HepG2 (cell line): ENCODE measurements around the gene PSKH1. TPM values are rescaled to one million over a fixed set of nuclear protein-coding genes. Genes with fewer than 3 reads are reported as not detected.

Experiments
- CSRNP1 ChIP-seq: sonication (generic); formaldehyde crosslinking; IDR thresholded peaks from 2 replicates; pipeline ENCODE4 v1.8.1; 2023; ENCODE audit warnings: mild to moderate bottlenecking, missing genetic modification reagents
- DMAP1 ChIP-seq: IDR thresholded peaks from 2 replicates; pipeline ENCODE4 v1.6.1; 2016
- ELF3 ChIP-seq: IDR thresholded peaks from 2 replicates; pipeline ENCODE4 v1.6.1; 2016; ENCODE audit warnings: missing genetic modification reagents, missing compliant biosample characterization
- FOXA1 ChIP-seq, 2 experiments: fragments of 450-650 bp in 1 of 2; sonication (generic) in 1 of 2; formaldehyde crosslinking in 1 of 2; IDR thresholded peaks; 2 replicates each; pipeline versions ENCODE4 v1.4.0 to v1.6.1; 2016 to 2020; ENCODE audit warnings: missing genetic modification reagents in 1 of 2
- IRF1 ChIP-seq: sonication (generic); formaldehyde crosslinking; IDR thresholded peaks from 2 replicates; pipeline ENCODE4 v1.4.0; 2020; ENCODE audit warnings: low read depth, mild to moderate bottlenecking, missing genetic modification reagents
- MLLT10 ChIP-seq: sonication (generic); formaldehyde crosslinking; IDR thresholded peaks from 2 replicates; pipeline ENCODE4 v1.4.0; 2020; ENCODE audit warnings: missing genetic modification reagents
- MTERF4 ChIP-seq: sonication (generic); formaldehyde crosslinking; IDR thresholded peaks from 2 replicates; pipeline ENCODE4 v1.8.0; 2023; ENCODE audit warnings: mild to moderate bottlenecking, missing genetic modification reagents
- MTF1 ChIP-seq: sonication (generic); formaldehyde crosslinking; IDR thresholded peaks from 2 replicates; pipeline ENCODE4 v1.5.0; 2020; ENCODE audit warnings: missing genetic modification reagents
- MYNN ChIP-seq: sonication (generic); formaldehyde crosslinking; IDR thresholded peaks from 2 replicates; pipeline ENCODE4 v1.4.0; 2020; ENCODE audit warnings: mild to moderate bottlenecking, low read depth, missing genetic modification reagents
- NFIB ChIP-seq: sonication (generic); formaldehyde crosslinking; IDR thresholded peaks from 2 replicates; pipeline ENCODE4 v1.9.0; 2021; ENCODE audit warnings: missing genetic modification reagents, mild to moderate bottlenecking, borderline replicate concordance
- SOX13 ChIP-seq, 3 experiments: fragments of 450-650 bp in 1 of 3; sonication (generic) in 1 of 3; formaldehyde crosslinking in 1 of 3; IDR thresholded peaks in 2 of 3; conservative IDR thresholded peaks in 1 of 3; 2 replicates each; pipeline versions ENCODE4 v1.5.0 to v1.6.1; 2016 to 2020; ENCODE audit warnings: antibody characterized with exemption in 1 of 3, mild to moderate bottlenecking in 1 of 3, missing compliant biosample characterization in 1 of 3, missing genetic modification reagents in 1 of 3, moderate library complexity in 1 of 3
- SP1 ChIP-seq, 2 experiments: fragments of 450-650 bp in 1 of 2; sonication (generic) in 1 of 2; formaldehyde crosslinking in 1 of 2; IDR thresholded peaks; 2 replicates each; pipeline versions ENCODE4 v1.4.0 to v1.6.1; 2016 to 2020; ENCODE audit warnings: missing genetic modification reagents in 1 of 2
- STAG1 ChIP-seq: sonication (generic); formaldehyde crosslinking; IDR thresholded peaks from 2 replicates; pipeline ENCODE4 v1.4.0; 2020; ENCODE audit warnings: missing genetic modification reagents
- ZFP41 ChIP-seq: sonication (generic); formaldehyde crosslinking; IDR thresholded peaks from 2 replicates; pipeline ENCODE4 v1.4.0; 2020; ENCODE audit warnings: mild to moderate bottlenecking, missing genetic modification reagents, borderline replicate concordance
- ZFP82 ChIP-seq: sonication (generic); formaldehyde crosslinking; IDR thresholded peaks from 2 replicates; pipeline ENCODE4 v1.5.1; 2020; ENCODE audit warnings: mild to moderate bottlenecking, missing genetic modification reagents, borderline replicate concordance
- ZNF616 ChIP-seq: sonication (generic); formaldehyde crosslinking; IDR thresholded peaks from 2 replicates; pipeline ENCODE4 v1.5.0; 2020; ENCODE audit warnings: low read depth, mild to moderate bottlenecking, missing genetic modification reagents
- ZNF619 ChIP-seq: sonication (generic); formaldehyde crosslinking; IDR thresholded peaks from 2 replicates; pipeline ENCODE4 v1.4.0; 2020; ENCODE audit warnings: mild to moderate bottlenecking, missing genetic modification reagents
- ZNF687 ChIP-seq: sonication (generic); formaldehyde crosslinking; IDR thresholded peaks from 2 replicates; pipeline ENCODE4 v1.5.1; 2020; ENCODE audit warnings: mild to moderate bottlenecking, missing genetic modification reagents, moderate library complexity
- ZNF773 ChIP-seq: sonication (generic); formaldehyde crosslinking; IDR thresholded peaks from 2 replicates; pipeline ENCODE4 v1.4.0; 2020; ENCODE audit warnings: missing genetic modification reagents, borderline replicate concordance
- ZNF883 ChIP-seq: sonication (generic); formaldehyde crosslinking; IDR thresholded peaks from 2 replicates; pipeline ENCODE4 v1.5.1; 2020; ENCODE audit warnings: mild to moderate bottlenecking, missing genetic modification reagents; ENCODE audit errors: not compliant biosample characterization
- polyA plus RNA-seq, 8 experiments: library from polyadenylated mRNA; depleted of rRNA in 3 of 8; stranded (reverse) in 7 of 8; unstranded in 1 of 8; fragments of >200 nt; fragmentation: Illumina TruSeq in 4 of 8; extraction: Trizol in 4 of 8; gene quantifications; 2 replicates each; pipeline versions ENCODE4 v1.2.1 to v1.2.3, GENCODE V29; 2011 to 2016; ENCODE audit warnings: low read depth in 4 of 8, missing spikeins in 1 of 8, mixed read lengths in 1 of 8; ENCODE audit not compliant: insufficient read depth in 1 of 8
- total RNA-seq, 5 experiments: library from RNA; depleted of rRNA; stranded (reverse); fragments of >200 nt; fragmentation: Illumina TruSeq; extraction: Trizol; gene quantifications; 2 replicates each; pipeline ENCODE4 v1.2.3, GENCODE V29; 2016; ENCODE audit warnings: low read depth in 1 of 5

PSKH1 gene
- total and polyA plus RNA-seq, 2 of the 13 experiments (the other 11 are each of a cell fraction or from before 2014, with no cell fraction given) = 8.4 to 19.1 TPM

GRCh38 chr16:67936124-67936879 lies 43.2 kb downstream of the PSKH1 start, which contains the start of gene PSMB10 (continued):
- no peak; the same call in 1 of the 2 replicates for TF ChIP-seq ZNF687 (CRISPR knock-in tag)
- TF ChIP-seq MYNN (CRISPR knock-in tag) = no peak
- 0 out of 2 replicates have a peak, but pooled peaks have one; percentile 62 for TF ChIP-seq ZNF616 (CRISPR knock-in tag)
- TF ChIP-seq ZNF883 (CRISPR knock-in tag) = no peak
- TF ChIP-seq ZFP82 = 0 out of 2 replicates have a peak, but pooled peaks have one; percentile 45
- peak; percentile 52 for TF ChIP-seq ELF3 (CRISPR knock-in tag)
- TF ChIP-seq SOX13 (IDR thresholded peaks at IDR 0.05) = no peak
- TF ChIP-seq SOX13 (CRISPR knock-in tag; conservative IDR thresholded peaks at IDR 0.05 in 1 of 2, IDR thresholded peaks at IDR 0.05 in 1 of 2) = 0 out of 4 replicates have a peak, but pooled peaks of 1 of the 2 experiments have one; percentile 45
- TF ChIP-seq FOXA1 (IDR thresholded peaks at IDR 0.05) = no peak
- TF ChIP-seq FOXA1 (CRISPR knock-in tag; IDR thresholded peaks at IDR 0.05) = no peak
- TF ChIP-seq ZFP41 (CRISPR knock-in tag) = no peak
- no peak for TF ChIP-seq DMAP1 (CRISPR knock-in tag)
- TF ChIP-seq MTERF4 = 0 out of 2 replicates have a peak, but pooled peaks have one; percentile 20
- no peak for TF ChIP-seq SP1 (IDR thresholded peaks at IDR 0.05)
- TF ChIP-seq SP1 (CRISPR knock-in tag; IDR thresholded peaks at IDR 0.05) = no peak
- 0 out of 2 replicates have a peak, but pooled peaks have one; percentile 10 for TF ChIP-seq MTF1 (CRISPR knock-in tag)
- peak; percentile 98 for TF ChIP-seq IRF1 (CRISPR knock-in tag)
- TF ChIP-seq ZNF773 (CRISPR knock-in tag) = 0 out of 2 replicates have a peak, but pooled peaks have one; percentile 52
- TF ChIP-seq ZNF619 = no peak; the same call in 1 of the 2 replicates
- no peak; the same call in 1 of the 2 replicates for TF ChIP-seq CSRNP1
- TF ChIP-seq NFIB (CRISPR knock-in tag) = no peak
- TF ChIP-seq MLLT10 (CRISPR knock-in tag) = no peak
- TF ChIP-seq STAG1 (CRISPR knock-in tag) = 0 out of 2 replicates have a peak, but pooled peaks have one; percentile 28
